Stimulated activated CD4-positive, alpha-beta T cell treated with anti-CD3 and anti-CD28 coated beads, Interleukin-1b, Interleukin-23, amount 100 ng/mL, for 48 hours (primary cell): ENCODE measurements around the gene PHTF2.

Experiments
- DNase-seq: peaks from one replicate; pipeline ENCODE4 v3.0.0-alpha.2; 2020

Gene PHTF2

DNA sequence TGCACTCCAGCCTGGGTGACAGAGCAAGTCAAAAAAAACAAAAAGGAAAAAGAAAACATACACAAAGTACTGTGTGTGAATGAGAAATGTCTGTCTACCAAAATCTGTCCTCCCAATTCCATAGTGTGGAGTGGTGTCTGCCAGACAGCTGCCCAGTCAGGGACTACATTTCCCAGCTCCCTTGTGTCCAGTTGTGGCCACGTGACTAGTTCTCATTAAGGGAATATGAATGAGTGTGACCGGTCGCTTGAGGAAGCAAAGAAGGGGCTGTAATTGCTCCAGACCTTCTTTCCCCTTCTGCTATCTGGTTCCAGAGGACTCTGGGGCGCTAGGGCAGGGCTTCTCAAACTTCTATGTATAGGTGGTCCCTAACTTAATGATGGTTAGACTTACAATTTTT is 204.1 kb downstream of the PHTF2 start:
- no peak for DNase-seq

GRCh38 chr7:78006063-78006755 is 207.6 kb downstream of the PHTF2 start:
- no peak for DNase-seq
